Germinal center (tissue), 1 donor: ENCODE data around the gene FAM98B.
"Not testable (repeated sequence)": the region's sequence is repeated elsewhere in the genome, so short reads cannot be mapped to it uniquely, and the experiment has no call there.

Experiments used
- DNase-seq: peaks from one replicate; pipeline ENCODE4 v3.0.0; 2012; ENCODE audit warnings: mixed read lengths, low spot score

FAM98B gene

DNA sequence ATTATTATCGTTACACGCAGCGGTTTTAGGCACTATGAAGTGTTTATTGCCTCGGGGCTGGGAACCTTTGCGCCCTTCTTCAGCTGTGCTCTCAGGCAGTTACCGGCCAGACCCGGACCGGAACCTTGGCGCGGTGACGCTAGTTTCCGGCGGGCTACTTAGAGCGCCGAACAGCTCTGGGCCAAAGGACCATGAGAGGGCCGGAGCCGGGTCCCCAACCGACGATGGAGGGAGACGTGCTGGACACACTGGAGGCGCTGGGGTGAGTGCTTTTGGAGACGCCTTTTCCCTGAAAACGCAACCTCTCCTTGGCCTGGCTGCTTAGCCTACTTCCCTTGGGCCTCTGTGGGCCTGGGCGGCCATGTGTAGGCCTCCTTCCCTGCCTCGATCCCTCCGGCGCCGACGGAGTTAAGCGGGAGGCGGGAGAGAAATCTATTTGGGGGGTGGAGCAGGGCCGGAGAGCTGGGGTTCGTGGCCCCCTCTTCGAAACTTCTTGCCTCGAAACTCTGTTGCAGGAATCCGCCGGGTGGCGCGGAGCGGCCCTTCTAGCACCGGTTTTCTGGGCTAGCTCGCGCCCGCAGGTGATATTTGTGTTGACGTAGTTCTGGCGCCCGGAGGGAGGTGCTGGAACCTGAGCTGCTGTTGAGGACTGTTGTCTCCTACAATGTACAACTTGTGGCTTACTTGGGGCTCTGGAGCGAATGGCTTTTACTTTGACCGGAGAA lies at the start of gene FAM98B:
Gene FAM98B, plus strand, starts transcription at position 157 of the 725 bp plus-strand sequence. Its CDS starts 35 bp downstream, at position 192.
- DNase-seq = peak; percentile 76

- no peak for DNase-seq
These were observed 47.5 kb upstream of the FAM98B start for GRCh38 chr15:38406436-38406835.

DNA sequence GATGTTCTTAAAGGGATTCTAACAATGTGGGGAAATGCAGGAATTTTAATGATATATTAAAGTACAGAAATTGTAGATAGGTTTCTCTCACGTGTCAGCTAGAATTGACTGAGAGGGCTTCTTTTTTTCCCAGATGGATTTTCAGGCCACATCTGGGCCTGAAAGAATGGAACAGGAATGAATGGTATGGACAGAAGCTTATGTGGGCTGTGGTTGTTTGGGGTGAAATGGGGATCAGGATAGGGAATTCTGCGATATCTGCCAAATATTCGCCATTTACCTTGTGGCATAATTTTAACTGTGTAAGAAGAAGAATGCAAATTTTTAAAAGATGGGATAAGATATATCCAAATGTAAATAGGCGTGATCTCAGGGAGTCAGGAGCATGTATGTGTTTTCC lies 45.4 kb upstream of the FAM98B start:
- no peak for DNase-seq

GRCh38 chr15:38411902-38412301 lies 42.0 kb upstream of the FAM98B start:
- DNase-seq = no peak

DNA sequence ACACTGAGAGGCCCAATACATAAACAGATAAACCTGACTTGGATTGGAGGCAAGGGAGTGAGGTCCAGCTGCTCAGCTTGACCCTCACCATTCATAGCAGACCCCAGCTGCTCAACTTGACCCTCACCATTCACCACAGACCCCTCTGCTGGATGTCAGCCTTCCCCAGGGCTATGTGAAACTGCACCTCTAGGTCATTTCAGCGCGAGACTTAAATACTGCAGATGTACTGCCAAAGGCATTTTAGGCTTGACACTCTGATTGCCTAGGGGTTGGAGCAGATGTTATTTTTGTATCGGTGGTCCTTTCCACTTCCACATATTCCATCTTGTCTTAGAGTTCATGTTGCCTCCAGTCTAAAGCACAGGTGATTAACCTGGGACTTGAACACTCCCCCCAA lies 41.5 kb upstream of the FAM98B start:
- no peak for DNase-seq

DNA sequence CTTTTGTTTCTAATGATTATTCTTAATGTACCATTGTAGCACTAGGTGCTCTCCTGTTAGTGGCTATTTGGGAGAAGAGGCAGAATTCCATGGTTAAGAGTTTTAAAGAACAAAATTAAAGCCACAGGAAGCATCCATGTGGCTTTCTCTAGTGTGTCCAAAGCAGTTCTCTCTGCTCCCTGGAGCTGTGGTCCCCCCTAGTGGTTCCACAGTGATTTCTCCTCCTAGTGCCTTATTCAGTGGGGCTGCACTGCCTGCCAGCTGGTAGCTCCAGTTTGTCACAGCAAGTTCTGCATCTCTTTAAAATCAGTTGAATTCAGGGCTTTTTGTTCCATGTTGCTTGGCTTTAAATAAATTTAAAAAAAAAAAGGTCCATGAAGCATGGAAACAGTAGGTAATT lies 39.6 kb upstream of the FAM98B start:
- DNase-seq = peak; percentile 14

DNA sequence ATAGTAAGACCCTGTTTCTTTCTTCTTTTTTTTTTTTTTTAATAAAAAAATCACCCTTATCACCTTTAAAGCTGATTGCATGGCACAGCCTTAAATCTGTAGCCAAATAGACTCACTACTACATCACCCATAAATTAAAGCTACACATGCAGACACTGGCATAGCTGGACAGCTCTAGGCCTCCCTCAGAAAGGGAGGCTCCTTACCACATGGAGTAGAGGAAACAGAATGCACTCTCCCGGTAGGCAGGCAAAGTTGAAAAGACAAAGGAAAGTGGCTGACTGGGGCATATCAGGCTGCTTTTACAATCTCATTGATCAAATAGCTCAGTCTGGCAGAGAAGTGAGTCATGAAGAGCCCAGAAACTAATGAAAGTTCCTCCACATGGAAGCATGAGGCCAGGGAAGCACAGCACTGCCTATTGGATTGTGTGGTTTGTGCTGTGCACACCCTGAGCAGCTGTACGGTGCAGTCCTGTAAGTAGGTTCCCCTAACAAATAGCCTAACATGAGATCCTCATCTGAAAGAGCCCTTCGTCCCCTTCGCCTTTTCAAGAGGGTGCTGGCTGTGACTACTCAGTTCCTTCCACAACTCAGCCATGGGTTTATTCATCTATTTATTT lies 32.7 kb upstream of the FAM98B start:
- no peak for DNase-seq

- no peak for DNase-seq
These were observed 29.8 kb upstream of the FAM98B start for GRCh38 chr15:38424101-38424552.

- no peak for DNase-seq
These were observed 28.7 kb upstream of the FAM98B start for GRCh38 chr15:38425269-38425668.

DNA sequence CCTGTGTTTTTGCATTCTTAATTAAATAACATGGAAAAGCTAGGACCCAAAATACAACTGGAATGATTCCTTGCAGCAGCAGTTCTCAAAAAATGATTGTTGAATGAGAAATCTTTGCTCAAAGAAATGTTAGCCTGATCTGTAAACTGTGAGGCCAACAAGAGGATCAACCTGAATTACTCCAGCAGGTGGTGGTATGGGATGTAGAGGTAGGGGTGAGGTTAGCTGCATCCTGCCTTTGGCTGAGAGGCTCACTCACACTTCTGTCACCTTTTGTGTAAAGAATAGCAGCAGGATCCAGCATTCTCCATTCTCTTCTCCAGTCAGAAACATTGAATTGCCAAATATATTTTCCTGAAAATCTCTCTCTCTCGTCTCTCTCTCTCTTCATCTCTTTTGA lies 26.5 kb upstream of the FAM98B start:
- DNase-seq = no peak

- DNase-seq = no peak
These were observed 23.7 kb upstream of the FAM98B start for GRCh38 chr15:38430106-38430760.

GRCh38 chr15:38436993-38437392 lies 16.9 kb upstream of the FAM98B start:
- DNase-seq = no peak

DNA sequence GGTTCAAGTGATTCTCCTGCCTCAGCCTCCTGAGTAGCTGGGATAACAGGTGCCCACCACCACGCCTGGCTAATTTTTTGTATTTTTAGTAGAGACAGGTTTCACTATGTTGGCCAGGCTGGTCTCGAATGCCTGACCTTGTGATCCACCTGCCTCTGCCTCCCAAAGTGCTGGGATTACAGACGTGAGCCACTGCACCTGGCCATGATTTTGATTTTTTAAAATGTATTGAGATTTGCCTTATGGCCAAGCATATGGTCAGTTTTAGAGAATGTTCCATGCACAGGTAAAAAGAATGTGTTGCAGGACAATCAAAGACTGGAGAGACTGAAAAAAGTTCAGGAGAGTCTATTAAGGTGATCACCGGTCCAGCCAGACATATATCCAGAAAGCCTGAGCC lies 16.3 kb upstream of the FAM98B start:
- DNase-seq = not testable (repeated sequence)

DNA sequence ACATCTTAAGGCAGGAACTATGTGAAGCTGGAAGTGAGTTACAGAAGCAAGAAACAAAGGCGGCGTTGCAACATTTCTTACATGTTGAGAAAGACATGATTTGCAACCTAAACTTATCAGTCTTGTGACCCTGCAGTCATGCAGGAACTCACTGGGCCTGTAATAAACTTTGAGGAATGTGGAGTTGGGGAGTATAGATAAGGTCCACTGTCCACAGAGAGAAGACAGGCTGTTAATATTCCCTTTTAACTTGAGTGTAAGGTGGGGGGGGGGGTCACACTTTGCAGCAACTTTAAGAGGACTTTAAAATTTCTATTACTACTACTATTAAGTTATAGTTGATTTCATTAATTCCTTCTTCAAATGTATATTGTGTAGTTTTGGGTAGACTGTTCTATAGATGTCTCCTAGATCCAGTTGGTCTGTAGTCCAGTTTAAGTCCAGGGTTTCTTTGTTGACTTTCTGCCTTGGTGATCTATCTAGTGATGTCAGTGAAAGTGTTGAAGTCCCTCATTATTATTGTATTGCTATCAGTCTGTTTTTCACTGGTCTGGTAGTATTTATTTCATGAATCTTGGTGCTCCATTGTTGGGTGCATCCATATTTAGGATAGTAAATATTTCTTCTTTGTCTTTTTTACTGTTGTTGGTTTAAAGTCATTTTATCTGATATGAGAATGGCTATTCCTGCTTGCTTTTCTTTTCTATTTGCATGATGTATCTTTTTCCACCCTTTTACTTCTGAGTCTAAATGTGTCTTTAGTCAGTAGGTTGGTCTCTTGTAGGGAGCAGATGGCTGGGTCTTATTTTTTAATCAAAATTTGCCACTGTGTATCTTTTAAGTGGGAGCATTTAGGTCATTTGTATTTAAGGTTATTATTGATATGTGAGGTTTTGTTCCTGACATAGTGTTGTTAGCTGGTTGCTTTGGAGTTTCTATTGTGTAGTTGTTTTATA lies 15.6 kb upstream of the FAM98B start:
- DNase-seq = no peak

DNA sequence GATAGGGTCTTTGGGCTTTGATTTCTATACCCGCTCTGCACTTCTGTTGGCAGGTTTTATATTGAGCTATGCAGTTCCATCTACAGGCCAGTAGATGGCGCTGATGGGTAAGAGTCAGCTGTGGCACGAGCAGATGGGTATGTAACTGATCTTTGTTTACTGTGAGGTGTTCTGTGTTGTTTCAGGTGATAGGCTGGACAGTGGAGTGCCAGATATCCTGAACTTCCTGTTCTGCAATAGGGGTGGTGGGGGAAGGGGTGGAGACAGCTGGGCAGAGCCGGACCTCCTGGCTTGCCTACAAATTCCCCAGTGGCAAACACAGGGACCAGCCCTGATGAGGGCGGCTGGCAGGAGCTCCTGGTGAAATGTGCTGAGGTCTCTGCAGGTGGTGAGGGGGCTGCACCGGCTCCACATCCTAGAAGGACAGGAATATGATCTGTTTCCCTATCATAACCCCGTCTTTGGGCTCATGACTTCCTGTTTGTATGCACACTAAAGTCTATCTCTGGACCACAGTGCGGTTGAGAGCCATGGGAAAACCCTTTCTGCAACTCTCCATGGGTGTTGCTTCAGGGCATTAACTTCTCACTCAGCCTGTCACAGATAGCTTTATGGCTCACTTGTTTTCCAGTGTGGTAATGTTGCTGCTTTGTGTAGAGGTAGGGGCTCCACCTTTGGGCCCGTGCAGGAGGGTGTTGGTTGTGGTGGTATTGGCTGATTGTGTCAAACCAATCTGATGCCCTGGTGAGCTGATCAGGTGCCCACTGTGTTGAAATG lies 13.4 kb upstream of the FAM98B start:
- peak; percentile 48 for DNase-seq

- DNase-seq = no peak
These were observed 12.8 kb upstream of the FAM98B start for GRCh38 chr15:38441130-38441519.

GRCh38 chr15:38454696-38455090 lies 766 bp downstream of the FAM98B start:
- DNase-seq = no peak

GRCh38 chr15:38455092-38455491 lies 1.2 kb downstream of the FAM98B start:
- DNase-seq = no peak

DNA sequence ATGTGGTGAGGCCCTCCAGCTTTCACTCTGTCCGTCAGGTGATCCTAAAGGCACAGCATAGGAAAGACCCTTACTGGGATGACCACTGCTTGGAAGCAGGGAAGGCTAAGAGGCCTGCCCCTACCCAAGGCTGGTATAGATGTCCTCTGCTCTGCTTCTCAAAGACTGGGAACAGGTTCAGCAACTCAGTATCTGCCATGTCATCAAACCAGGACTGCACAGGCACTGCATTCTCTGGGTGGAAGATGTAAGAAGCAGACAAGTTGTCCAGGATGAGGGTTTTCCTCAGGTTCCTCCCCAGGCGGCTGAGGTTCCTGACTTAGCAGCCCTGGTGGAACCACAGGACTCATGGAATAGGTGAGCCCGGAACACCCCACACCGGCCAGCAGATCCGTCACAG lies 4.7 kb downstream of the FAM98B start:
- DNase-seq = no peak

DNA sequence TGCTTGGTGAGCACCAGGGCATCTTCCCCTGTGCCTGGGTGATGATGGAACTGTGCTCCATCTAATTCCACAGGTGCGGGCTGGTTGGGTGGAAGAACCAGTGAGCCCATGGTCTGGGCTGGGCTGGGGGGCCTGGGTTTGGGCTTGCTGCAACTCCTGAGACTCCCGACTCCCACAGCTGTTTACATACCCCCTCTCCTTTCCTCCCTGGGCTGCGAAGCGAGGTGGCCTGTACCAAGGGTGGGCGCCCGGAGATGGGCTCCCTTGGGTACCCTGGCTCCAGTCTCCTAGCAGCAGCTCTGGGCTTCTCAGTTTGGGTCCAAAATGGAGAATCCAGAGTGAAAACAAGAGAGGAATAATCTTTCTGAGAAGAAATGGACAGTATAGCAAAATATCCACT lies 5.6 kb downstream of the FAM98B start:
- no peak for DNase-seq

DNA sequence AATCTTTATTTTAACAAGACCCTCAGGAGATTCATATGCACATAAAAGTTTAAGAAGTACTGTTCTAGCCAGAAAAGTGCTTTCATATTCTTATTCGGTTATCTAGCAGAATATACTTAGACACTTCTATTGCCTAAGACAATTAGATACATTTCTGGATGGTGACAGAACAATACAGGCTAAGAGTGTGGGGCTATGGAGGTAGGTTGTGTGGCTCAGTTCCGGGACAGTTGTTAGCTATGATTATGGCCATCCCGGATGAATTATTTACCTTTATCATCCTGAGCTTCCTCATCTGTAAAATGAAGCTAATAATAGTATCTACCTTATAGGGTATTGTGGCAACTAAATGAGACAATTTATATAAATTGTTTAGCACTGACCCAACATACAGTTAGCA lies 6.6 kb downstream of the FAM98B start:
- DNase-seq = no peak
